Lower leg skin (tissue), 3 donors: ENCODE measurements around the gene CDH20.

ENCODE experiments used
- POLR2A ChIP-seq, 2 donors: fragments of 450-650 bp; IDR thresholded peaks; one replicate each; pipeline ENCODE4 v1.6.1; 2016 to 2017; ENCODE audit warnings: antibody characterized with exemption in 2 of 2, mild to moderate bottlenecking in 1 of 2, moderate library complexity in 1 of 2
- TF ChIP-seq, protein P1 (sequence below), 3 donors: fragments of 450-650 bp; IDR thresholded peaks; one replicate each; pipeline ENCODE4 v1.5.1; 2016; ENCODE audit warnings: antibody characterized with exemption in 3 of 3, mild to moderate bottlenecking in 3 of 3, moderate library complexity in 2 of 3

DNA sequence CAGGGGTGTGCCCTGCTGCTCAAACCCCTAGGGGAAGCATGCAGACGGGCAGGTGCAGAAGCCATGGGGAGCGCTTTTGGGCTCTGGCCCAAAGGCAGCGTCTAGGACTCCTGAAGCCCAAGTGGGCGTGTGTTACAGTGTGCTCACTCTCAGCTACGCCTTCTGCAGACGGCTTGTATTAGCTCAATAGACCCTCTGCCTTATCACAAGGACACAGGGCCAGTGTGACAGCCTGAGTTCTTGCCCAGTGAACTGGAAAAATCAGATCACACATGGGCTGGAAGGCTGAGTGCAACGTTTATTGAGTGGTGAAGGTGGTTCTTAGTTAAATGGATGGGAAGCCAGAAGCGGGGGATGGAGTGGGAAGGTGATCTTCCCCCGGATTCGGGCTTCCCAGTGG lies 210.9 kb downstream of the CDH20 start:
- TF ChIP-seq, protein P1, sequence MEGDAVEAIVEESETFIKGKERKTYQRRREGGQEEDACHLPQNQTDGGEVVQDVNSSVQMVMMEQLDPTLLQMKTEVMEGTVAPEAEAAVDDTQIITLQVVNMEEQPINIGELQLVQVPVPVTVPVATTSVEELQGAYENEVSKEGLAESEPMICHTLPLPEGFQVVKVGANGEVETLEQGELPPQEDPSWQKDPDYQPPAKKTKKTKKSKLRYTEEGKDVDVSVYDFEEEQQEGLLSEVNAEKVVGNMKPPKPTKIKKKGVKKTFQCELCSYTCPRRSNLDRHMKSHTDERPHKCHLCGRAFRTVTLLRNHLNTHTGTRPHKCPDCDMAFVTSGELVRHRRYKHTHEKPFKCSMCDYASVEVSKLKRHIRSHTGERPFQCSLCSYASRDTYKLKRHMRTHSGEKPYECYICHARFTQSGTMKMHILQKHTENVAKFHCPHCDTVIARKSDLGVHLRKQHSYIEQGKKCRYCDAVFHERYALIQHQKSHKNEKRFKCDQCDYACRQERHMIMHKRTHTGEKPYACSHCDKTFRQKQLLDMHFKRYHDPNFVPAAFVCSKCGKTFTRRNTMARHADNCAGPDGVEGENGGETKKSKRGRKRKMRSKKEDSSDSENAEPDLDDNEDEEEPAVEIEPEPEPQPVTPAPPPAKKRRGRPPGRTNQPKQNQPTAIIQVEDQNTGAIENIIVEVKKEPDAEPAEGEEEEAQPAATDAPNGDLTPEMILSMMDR (IDR thresholded peaks at IDR 0.05) = no peak
- TF ChIP-seq POLR2A (IDR thresholded peaks at IDR 0.05) = no peak
